GM10248 (cell line): Measurements from ENCODE around the gene CDKN2C.

Source experiments
- CTCF ChIA-PET: fragments of 300-600 bp; sonication (Branson Sonifier 250); formaldehyde crosslinking; extraction: SDS; loops from one replicate; lab custom pipeline; 2021; ENCODE audit warnings: antibody characterized with exemption; lab: Yijun Ruan, JAX
- POLR2A ChIA-PET: fragments of 350-650 bp; sonication (Branson Sonifier 250); formaldehyde crosslinking; extraction: SDS; loops from one replicate; lab custom pipeline; 2020; ENCODE audit warnings: antibody characterized with exemption; lab: Yijun Ruan, JAX
- DNase-seq: peaks from one replicate; pipeline ENCODE4 v3.0.0; 2012; ENCODE audit errors: extremely low spot score
- CTCF ChIP-seq: IDR thresholded peaks from 2 replicates; pipeline ENCODE4 v1.5.1; 2012; ENCODE audit warnings: mild to moderate bottlenecking, low read depth; ENCODE audit errors: extremely low read depth, missing control alignments, control extremely low read depth

Gene CDKN2C

GRCh38 chr1:50964863-50965262 lies 5.2 kb upstream of the CDKN2C start:
- POLR2A ChIA-PET: no interaction called here
- DNase-seq: no peak
- TF ChIP-seq CTCF: no peak
- CTCF ChIA-PET: interaction anchor here (1.4 kb wide), 1 partner anchor 14 kb away, joined by 4 read pairs; no protein-coding TSS in a partner anchor

- no peak for TF ChIP-seq CTCF
- ChIA-PET POLR2A (no interaction called here), CTCF (interaction anchor here (1.9 kb wide), 1 partner anchor 10 kb away, joined by 11 read pairs; no protein-coding TSS in a partner anchor)
- no peak for DNase-seq
Measured at GRCh38 chr1:50966991-50967390, 3.1 kb upstream of the CDKN2C start.

GRCh38 chr1:50967416-50968157 lies 2.5 kb upstream of the CDKN2C start:
- ChIA-PET POLR2A (interaction anchor here (1.4 kb wide), 1 partner anchor 9 kb away, joined by 9 read pairs; no protein-coding TSS in a partner anchor), CTCF (interaction anchor here (1.3 to 2.8 kb wide), 4 partner anchors 9 to 193 kb away, joined by 4 to 11 read pairs (median 8); no protein-coding TSS in a partner anchor)
- peak; percentile 25 for DNase-seq
- TF ChIP-seq CTCF: no peak

- DNase-seq: peak; percentile 88
- peak; percentile 44 for TF ChIP-seq CTCF
- ChIA-PET POLR2A (interaction anchor here (1.4 kb wide), 1 partner anchor 9 kb away, joined by 9 read pairs; no protein-coding TSS in a partner anchor), CTCF (interaction anchor here (1.3 to 2.8 kb wide), 7 partner anchors 7 to 194 kb away, joined by 3 to 16 read pairs (median 8); partner anchors contain the start of gene FAF1)
Measured at GRCh38 chr1:50968158-50968820, 1.8 kb upstream of the CDKN2C start.

GRCh38 chr1:50968821-50969610 lies 1.0 kb upstream of the CDKN2C start:
- TF ChIP-seq CTCF: no peak
- DNase-seq: peak; percentile 60
- CTCF ChIA-PET: interaction anchor here (1.3 to 2.8 kb wide), 9 partner anchors 8 to 195 kb away, joined by 3 to 16 read pairs (median 6); partner anchors contain the start of gene FAF1
- POLR2A ChIA-PET: interaction anchor here (0.5 to 1.4 kb wide), 3 partner anchors 8 to 267 kb away, joined by 3 to 9 read pairs (median 5); partner anchors contain the start of genes FAF1 and RNF11
